Fibroblast of villous mesenchyme (primary cell): Measurements from ENCODE around the gene FLT1. TPM values are rescaled to one million over a fixed set of nuclear protein-coding genes. Genes with fewer than 3 reads are reported as not detected.

Experiments used
- DNase-seq: peaks from one replicate; pipeline ENCODE4 v3.0.0-alpha.2; 2010; ENCODE audit warnings: low read depth
- H3K4me3 ChIP-seq: 2 replicates; pipeline ENCODE4 v1.5.1; 2011; ENCODE audit warnings: low read depth, mild to moderate bottlenecking, low read length
- CTCF ChIP-seq: IDR thresholded peaks from 2 replicates; pipeline ENCODE4 v1.5.1; 2012; ENCODE audit warnings: low read depth, mild to moderate bottlenecking, low read length; ENCODE audit not compliant: insufficient read depth
- total RNA-seq: library from RNA; depleted of rRNA; stranded (reverse); fragments of >200 nt; gene quantifications from 2 replicates; pipeline ENCODE4 v1.2.3, GENCODE V29; 2012

The FLT1 gene
- total RNA-seq, 1 donor = 12.1 TPM

- no peak for DNase-seq
- H3K4me3 ChIP-seq = no peak overlapping the region
- TF ChIP-seq CTCF = no peak
Observed at GRCh38 chr13:28344163-28344562, 150.8 kb downstream of the FLT1 start.

DNA sequence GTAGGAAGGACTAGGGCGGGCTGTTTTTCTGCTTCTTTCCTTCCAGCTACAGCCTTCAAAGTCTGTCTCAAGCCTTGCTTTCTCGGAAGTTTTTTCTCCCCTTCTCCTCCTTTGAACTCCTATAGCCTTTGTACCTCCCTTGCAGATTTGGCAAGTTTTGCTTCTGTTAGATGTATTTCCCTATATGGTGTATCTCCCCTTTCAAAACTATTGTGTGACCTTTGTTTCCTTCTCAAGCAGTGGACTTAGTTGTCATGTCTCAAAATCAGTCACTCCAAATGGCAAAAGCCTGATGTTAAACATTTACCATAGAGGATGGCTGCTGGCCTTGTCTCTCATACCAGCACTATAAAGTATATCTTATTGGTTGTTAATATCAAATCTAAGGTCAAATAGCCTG lies 152.7 kb downstream of the FLT1 start:
- no peak overlapping the region for H3K4me3 ChIP-seq
- no peak for DNase-seq
- no peak for TF ChIP-seq CTCF

DNA sequence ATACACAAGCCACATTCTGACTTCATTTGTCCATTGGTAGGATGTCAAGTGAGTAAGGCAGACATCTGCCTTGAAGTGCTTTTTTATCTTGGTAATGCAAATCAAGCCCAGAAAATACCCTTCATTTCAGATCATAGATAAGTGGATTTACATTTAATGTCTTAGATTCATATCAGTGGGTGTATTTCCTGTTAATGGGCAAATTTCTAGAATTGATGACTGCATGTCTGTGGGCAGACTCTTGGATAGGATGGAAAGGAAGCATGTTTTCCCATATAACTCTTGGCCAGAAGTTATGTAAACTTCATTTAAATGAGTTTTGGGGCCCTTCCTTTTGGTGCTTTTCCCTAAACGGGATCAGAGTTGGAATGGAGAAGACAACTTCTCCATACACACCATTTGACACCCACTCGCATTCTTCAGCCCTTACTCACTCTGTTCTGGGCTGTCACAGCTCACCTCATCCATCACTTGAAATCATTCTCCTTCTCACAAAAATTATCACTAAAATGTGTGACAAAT lies 154.6 kb downstream of the FLT1 start:
- H3K4me3 ChIP-seq = no peak overlapping the region
- peak; percentile 45 for DNase-seq
- no peak for TF ChIP-seq CTCF

DNA sequence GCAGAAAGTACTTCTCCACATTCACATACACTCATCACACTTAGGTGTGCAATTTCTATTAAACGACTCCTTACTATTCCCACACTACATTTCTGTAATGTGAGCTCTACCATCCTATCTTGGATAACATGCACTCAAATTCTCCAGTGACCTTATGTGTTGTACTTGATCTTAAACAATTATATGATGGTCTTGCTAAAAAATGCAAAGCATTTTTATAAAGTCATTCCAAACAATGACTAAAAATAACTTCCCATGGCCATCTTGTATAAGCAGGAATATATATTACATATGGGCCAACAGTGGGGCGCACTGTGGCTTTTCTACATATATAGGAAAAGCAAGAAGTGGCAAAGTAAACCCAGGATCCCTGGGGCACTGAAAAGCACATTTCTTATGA lies 155.5 kb downstream of the FLT1 start:
- peak; percentile 36 for DNase-seq
- TF ChIP-seq CTCF = no peak
- H3K4me3 ChIP-seq = no peak overlapping the region

GRCh38 chr13:28338742-28339141 lies 156.2 kb downstream of the FLT1 start:
- TF ChIP-seq CTCF = no peak
- H3K4me3 ChIP-seq = no peak overlapping the region
- no peak for DNase-seq

- TF ChIP-seq CTCF = no peak
- H3K4me3 ChIP-seq = no peak overlapping the region
- peak; percentile 65 for DNase-seq
Observed at GRCh38 chr13:28338006-28338574, 156.8 kb downstream of the FLT1 start.
